Cardiac fibroblast (primary cell): ENCODE measurements around the gene IGSF9.
A peak's percentile ranks its signal among the peaks of the same experiment; 100 is the strongest.

ENCODE experiments used
- DNase-seq, 2 donors: peaks; one replicate each; pipeline versions ENCODE4 v3.0.0 to v3.0.0-alpha.2; 2010; ENCODE audit warnings: low read depth in 2 of 2
- H3K4me3 ChIP-seq, 2 donors: replicated peaks in 1 of 2; 1 replicate in 1 of 2; 2 replicates in 1 of 2; pipeline ENCODE4 v1.5.1; 2011; ENCODE audit warnings: low read depth in 2 of 2, low read length in 2 of 2, mild to moderate bottlenecking in 2 of 2, moderate library complexity in 1 of 2
- CTCF ChIP-seq: IDR thresholded peaks from one replicate; pipeline ENCODE4 v1.5.1; 2011; ENCODE audit warnings: low read depth, mild to moderate bottlenecking, low read length, inconsistent platforms

Gene IGSF9

GRCh38 chr1:159945483-159946241 lies at the start of gene IGSF9:
TSS of gene IGSF9 (minus strand) at chr1:159945613. CDS start at chr1:159943454, 2,159 bp downstream.
- TF ChIP-seq CTCF: no peak
- DNase-seq: peak; percentile 38 to 83
- H3K4me3 ChIP-seq: peak within 1 kb of the TSS; percentile 20 to 42

- H3K4me3 ChIP-seq: no peak overlapping the region
- peak in 1 of 2 donors; percentile 6 for DNase-seq
- no peak for TF ChIP-seq CTCF
These were observed 49.5 kb upstream of the IGSF9 start for GRCh38 chr1:159994896-159995295.

GRCh38 chr1:159993911-159994310 lies 48.5 kb upstream of the IGSF9 start:
- TF ChIP-seq CTCF: no peak
- DNase-seq: peak in 1 of 2 donors; percentile 15
- no peak overlapping the region for H3K4me3 ChIP-seq

- no peak for DNase-seq
- TF ChIP-seq CTCF: no peak
- H3K4me3 ChIP-seq: no peak overlapping the region
These were observed 46.7 kb upstream of the IGSF9 start for GRCh38 chr1:159992161-159992560.

GRCh38 chr1:159991513-159991912 lies 46.1 kb upstream of the IGSF9 start:
- no peak overlapping the region for H3K4me3 ChIP-seq
- TF ChIP-seq CTCF: no peak
- peak; percentile 35 to 41 for DNase-seq

GRCh38 chr1:159990005-159990404 lies 44.6 kb upstream of the IGSF9 start:
- H3K4me3 ChIP-seq: no peak overlapping the region
- no peak for DNase-seq
- TF ChIP-seq CTCF: no peak

GRCh38 chr1:159989581-159989980 lies 44.2 kb upstream of the IGSF9 start:
- no peak for DNase-seq
- no peak overlapping the region for H3K4me3 ChIP-seq
- no peak for TF ChIP-seq CTCF
